COLO668 (cell line): ENCODE results near the gene DUSP6.
"Not testable (repeated sequence)": the region's sequence is repeated elsewhere in the genome, so short reads cannot be mapped to it uniquely, and the experiment has no call there.

ENCODE experiments used
- DNase-seq: peaks from one replicate; lab custom pipeline; 2025; ENCODE audit not compliant: unreplicated experiment; lab: John Stamatoyannopoulos, UW

Gene DUSP6

GRCh38 chr12:89353188-89353822, 1.0 kb upstream of the DUSP6 start:
- DNase-seq = peak; percentile 92

GRCh38 chr12:89352242-89352491, 134 bp downstream of the DUSP6 start:
- no peak for DNase-seq

- peak; percentile 82 for DNase-seq
Measured at GRCh38 chr12:89351489-89352241, 636 bp downstream of the DUSP6 start.

GRCh38 chr12:89350630-89351488, 1.4 kb downstream of the DUSP6 start:
- peak; percentile 50 for DNase-seq

GRCh38 chr12:89350260-89350629, 2.1 kb downstream of the DUSP6 start:
- no peak for DNase-seq

- DNase-seq = peak; percentile 67
Measured at GRCh38 chr12:89349814-89350213, 2.5 kb downstream of the DUSP6 start.

GRCh38 chr12:89348894-89349699, 3.2 kb downstream of the DUSP6 start:
- DNase-seq = peak; percentile 26

GRCh38 chr12:89347325-89347829, 4.9 kb downstream of the DUSP6 start:
- no peak for DNase-seq

GRCh38 chr12:89346741-89347324, 5.5 kb downstream of the DUSP6 start:
- DNase-seq = peak; percentile 68

- DNase-seq = peak; percentile 85
Measured at GRCh38 chr12:89345830-89346740, 6.2 kb downstream of the DUSP6 start.

GRCh38 chr12:89345376-89345775, 6.9 kb downstream of the DUSP6 start:
- no peak for DNase-seq

GRCh38 chr12:89344862-89345202, 7.5 kb downstream of the DUSP6 start:
- no peak for DNase-seq

GRCh38 chr12:89344043-89344861, 8.0 kb downstream of the DUSP6 start:
- DNase-seq = no peak

GRCh38 chr12:89343127-89343526, 9.2 kb downstream of the DUSP6 start:
- DNase-seq = no peak

GRCh38 chr12:89340861-89341260, 11.4 kb downstream of the DUSP6 start:
- no peak for DNase-seq

GRCh38 chr12:89339526-89339925, 12.8 kb downstream of the DUSP6 start:
- DNase-seq = no peak

GRCh38 chr12:89337136-89337535, 15.2 kb downstream of the DUSP6 start:
- not testable (repeated sequence) for DNase-seq

- DNase-seq = no peak
Measured at GRCh38 chr12:89335452-89336244, 16.7 kb downstream of the DUSP6 start.
